Measurements from ENCODE around the gene ST8SIA1. TPM values are rescaled to one million over a fixed set of nuclear protein-coding genes. Genes with fewer than 3 reads are reported as not detected.
A peak's percentile ranks its signal among the peaks of the same experiment; 100 is the strongest.

The ST8SIA1 gene
- total RNA-seq, 1 donor from 2014 or later, result under 0.01 TPM

- no peak for DNase-seq (ENCODE audit: low read depth)
- Histone ChIP-seq H3K4me3 (ENCODE audit: low read depth, low read length) (no peak overlapping the region), H3K36me3 (ENCODE audit: control insufficient read depth, insufficient read depth, low read length) (no peaks in the 10 kb centered on the region), H3K27me3 (ENCODE audit: control insufficient read depth, insufficient read depth, low read length) (no peaks in the 10 kb centered on the region)
- TF ChIP-seq CTCF (IDR thresholded peaks at IDR 0.05; ENCODE audit: insufficient read depth, low read length, severe bottlenecking), result no peak
- FAIRE-seq, result no peak
These were observed 78.5 kb downstream of the ST8SIA1 start for GRCh38 chr12:22256041-22256441.

- Histone ChIP-seq H3K4me3 (ENCODE audit: low read depth, low read length) (no peak overlapping the region), H3K27me3 (ENCODE audit: control insufficient read depth, insufficient read depth, low read length) (no peaks in the 10 kb centered on the region), H3K36me3 (ENCODE audit: control insufficient read depth, insufficient read depth, low read length) (no peaks in the 10 kb centered on the region)
- no peak for TF ChIP-seq CTCF (IDR thresholded peaks at IDR 0.05; ENCODE audit: insufficient read depth, low read length, severe bottlenecking)
- FAIRE-seq (peak; percentile 40), DNase-seq (ENCODE audit: low read depth) (peak; percentile 73)
These were observed 79.4 kb downstream of the ST8SIA1 start for GRCh38 chr12:22255097-22255496.

- Histone ChIP-seq H3K36me3 (ENCODE audit: control insufficient read depth, insufficient read depth, low read length) (no peaks in the 10 kb centered on the region), H3K4me3 (ENCODE audit: low read depth, low read length) (no peak overlapping the region), H3K27me3 (ENCODE audit: control insufficient read depth, insufficient read depth, low read length) (no peaks in the 10 kb centered on the region)
- FAIRE-seq, result no peak
- TF ChIP-seq CTCF (IDR thresholded peaks at IDR 0.05; ENCODE audit: insufficient read depth, low read length, severe bottlenecking), result no peak
- peak; percentile 39 for DNase-seq (ENCODE audit: low read depth)
These were observed 80.0 kb downstream of the ST8SIA1 start for GRCh38 chr12:22254478-22254877.

- Histone ChIP-seq H3K4me3 (ENCODE audit: low read depth, low read length) (no peak overlapping the region), H3K36me3 (ENCODE audit: control insufficient read depth, insufficient read depth, low read length) (no peaks in the 10 kb centered on the region), H3K27me3 (ENCODE audit: control insufficient read depth, insufficient read depth, low read length) (no peaks in the 10 kb centered on the region)
- DNase-seq (ENCODE audit: low read depth) (no peak), FAIRE-seq (no peak)
- no peak for TF ChIP-seq CTCF (IDR thresholded peaks at IDR 0.05; ENCODE audit: insufficient read depth, low read length, severe bottlenecking)
These were observed 82.5 kb downstream of the ST8SIA1 start for GRCh38 chr12:22252057-22252456.

GRCh38 chr12:22250762-22251161, 83.7 kb downstream of the ST8SIA1 start:
- no peak for DNase-seq (ENCODE audit: low read depth)
- TF ChIP-seq CTCF (IDR thresholded peaks at IDR 0.05; ENCODE audit: insufficient read depth, low read length, severe bottlenecking), result no peak
- Histone ChIP-seq H3K27me3 (ENCODE audit: control insufficient read depth, insufficient read depth, low read length) (no peaks in the 10 kb centered on the region), H3K36me3 (ENCODE audit: control insufficient read depth, insufficient read depth, low read length) (no peaks in the 10 kb centered on the region), H3K4me3 (ENCODE audit: low read depth, low read length) (no peak overlapping the region)
- FAIRE-seq, result no peak

- no peak overlapping the region for H3K4me3 ChIP-seq (ENCODE audit: low read depth, low read length)
- FAIRE-seq (no peak), DNase-seq (ENCODE audit: low read depth) (no peak)
- H3K36me3 ChIP-seq (ENCODE audit: control insufficient read depth, insufficient read depth, low read length), result no peaks in the 10 kb centered on the region
- no peak for TF ChIP-seq CTCF (IDR thresholded peaks at IDR 0.05; ENCODE audit: insufficient read depth, low read length, severe bottlenecking)
- H3K27me3 ChIP-seq (ENCODE audit: control insufficient read depth, insufficient read depth, low read length), result no peaks in the 10 kb centered on the region
These were observed 85.9 kb downstream of the ST8SIA1 start for GRCh38 chr12:22248571-22249115.
